Renal cortex interstitium (tissue), 11 donors: Measurements from ENCODE around the gene PUM1. TPM values are rescaled to one million over a fixed set of nuclear protein-coding genes. Genes with fewer than 3 reads are reported as not detected.
"Not testable (repeated sequence)": the region's sequence is repeated elsewhere in the genome, so short reads cannot be mapped to it uniquely, and the experiment has no call there.

Source experiments
- DNase-seq, 11 donors: peaks; one replicate each; pipeline ENCODE4 v3.0.0-alpha.2; 2013; ENCODE audit warnings: low read depth in 9 of 11, low spot score in 4 of 11; ENCODE audit errors: extremely low read depth in 1 of 11
- polyA plus RNA-seq, 3 donors: library from polyadenylated mRNA; unstranded; fragments of 120-200 nt; gene quantifications; one replicate each; pipeline ENCODE4 v1.2.1, GENCODE V29; 2013; ENCODE audit not compliant: insufficient read length in 3 of 3

The PUM1 gene
- polyA plus RNA-seq, 3 donors = 108 to 134 (median 120) TPM

- DNase-seq = not testable (repeated sequence)
These were observed 26.6 kb downstream of the PUM1 start for GRCh38 chr1:31038935-31039334.

GRCh38 chr1:31038360-31038759 is 27.2 kb downstream of the PUM1 start:
- no peak for DNase-seq

- no peak for DNase-seq
These were observed 28.6 kb downstream of the PUM1 start for GRCh38 chr1:31036749-31037500.

GRCh38 chr1:31033598-31033997 is 31.9 kb downstream of the PUM1 start:
- peak in 6 of 11 donors; percentile 11 to 43 (median 19) for DNase-seq

- no peak for DNase-seq
These were observed 33.3 kb downstream of the PUM1 start for GRCh38 chr1:31032266-31032665.

- no peak for DNase-seq
These were observed 34.0 kb downstream of the PUM1 start for GRCh38 chr1:31031330-31032143.

- no peak for DNase-seq
These were observed 36.5 kb downstream of the PUM1 start for GRCh38 chr1:31029026-31029425.

GRCh38 chr1:31027693-31028526 is 37.6 kb downstream of the PUM1 start:
- no peak for DNase-seq

GRCh38 chr1:31022259-31022658 is 43.3 kb downstream of the PUM1 start:
- DNase-seq = no peak

GRCh38 chr1:31020007-31020790 is 45.3 kb downstream of the PUM1 start:
- no peak for DNase-seq

GRCh38 chr1:31019401-31019800 is 46.1 kb downstream of the PUM1 start:
- DNase-seq = no peak

GRCh38 chr1:31016868-31017267 is 48.6 kb downstream of the PUM1 start:
- no peak for DNase-seq

- no peak for DNase-seq
These were observed 52.2 kb downstream of the PUM1 start for GRCh38 chr1:31013187-31013864.

- no peak for DNase-seq
These were observed 53.1 kb downstream of the PUM1 start for GRCh38 chr1:31012210-31012924.

- no peak for DNase-seq
These were observed 53.8 kb downstream of the PUM1 start for GRCh38 chr1:31011719-31012118.

- no peak for DNase-seq
These were observed 55.2 kb downstream of the PUM1 start for GRCh38 chr1:31010086-31010989.
